Stimulated activated effector memory CD8-positive, alpha-beta T cell treated with anti-CD3 and anti-CD28 coated beads, Interleukin-12 subunit alpha, Interleukin-12 subunit beta, amount 100 ng/mL, for 72 hours (primary cell): ENCODE measurements around the gene GPBP1.
"Not testable (repeated sequence)": the region's sequence is repeated elsewhere in the genome, so short reads cannot be mapped to it uniquely, and the experiment has no call there.

ENCODE experiments used
- ATAC-seq: fragments of 150-1000 bp; cut with Tn5 transposase; 2 replicates; pipeline ENCODE4 v1.10.0; 2021
- DNase-seq, 2 donors: peaks; one replicate each; pipeline ENCODE4 v3.0.0; 2021 to 2022; ENCODE audit warnings: low spot score in 2 of 2
- H3K27ac Mint-ChIP-seq: one replicate; pipeline ENCODE4 v1.8.0; 2022; ENCODE audit warnings: mild to moderate bottlenecking, mixed read lengths
- H3K36me3 Mint-ChIP-seq: one replicate; pipeline ENCODE4 v1.8.0; 2022; ENCODE audit warnings: mild to moderate bottlenecking, mixed read lengths
- H3K4me1 Mint-ChIP-seq: one replicate; pipeline ENCODE4 v1.8.0; 2022; ENCODE audit warnings: mixed read lengths
- H3K4me3 Mint-ChIP-seq: one replicate; pipeline ENCODE4 v1.8.0; 2022; ENCODE audit warnings: mild to moderate bottlenecking, mixed read lengths
- H3K9me3 Mint-ChIP-seq: one replicate; pipeline ENCODE4 v1.8.0; 2022; ENCODE audit warnings: mixed read lengths

GPBP1 gene

GRCh38 chr5:57259704-57260103, 85.8 kb downstream of the GPBP1 start:
- Mint-ChIP-seq H3K4me3 (no peak overlapping the region), H3K4me1 (peaks cover 63% of the 10 kb centered on the region), H3K27ac (peak overlapping the region; percentile 64), H3K9me3 (no peaks in the 10 kb centered on the region), H3K36me3 (peaks cover 94% of the 10 kb centered on the region)
- ATAC-seq (no peak), DNase-seq (no peak)

GRCh38 chr5:57262541-57262940, 88.7 kb downstream of the GPBP1 start:
- H3K9me3 Mint-ChIP-seq, result no peaks in the 10 kb centered on the region
- H3K4me1 Mint-ChIP-seq, result peaks cover 54% of the 10 kb centered on the region
- no peak overlapping the region for H3K4me3 Mint-ChIP-seq
- no peak overlapping the region for H3K27ac Mint-ChIP-seq
- DNase-seq (no peak), ATAC-seq (peak; percentile 90)
- peaks cover 72% of the 10 kb centered on the region for H3K36me3 Mint-ChIP-seq

- DNase-seq (no peak), ATAC-seq (no peak)
- Mint-ChIP-seq H3K9me3 (no peaks in the 10 kb centered on the region), H3K4me1 (peaks cover 6% of the 10 kb centered on the region), H3K27ac (no peak overlapping the region), H3K36me3 (peaks cover 24% of the 10 kb centered on the region), H3K4me3 (no peak overlapping the region)
These were observed 93.9 kb downstream of the GPBP1 start for GRCh38 chr5:57267805-57268204.

GRCh38 chr5:57276353-57276752, 102.5 kb downstream of the GPBP1 start:
- DNase-seq (no peak), ATAC-seq (peak; percentile 42)
- Mint-ChIP-seq H3K9me3 (no peaks in the 10 kb centered on the region), H3K27ac (no peak overlapping the region), H3K4me1 (no peaks in the 10 kb centered on the region), H3K36me3 (no peaks in the 10 kb centered on the region), H3K4me3 (no peak overlapping the region)

- H3K4me1 Mint-ChIP-seq, result no peaks in the 10 kb centered on the region
- H3K36me3 Mint-ChIP-seq, result no peaks in the 10 kb centered on the region
These were observed 103.2 kb downstream of the GPBP1 start for GRCh38 chr5:57277085-57277484.

GRCh38 chr5:57280853-57281252, 107.0 kb downstream of the GPBP1 start:
- ATAC-seq (no peak), DNase-seq (no peak)
- H3K4me3 Mint-ChIP-seq, result no peak overlapping the region
- H3K4me1 Mint-ChIP-seq, result no peaks in the 10 kb centered on the region
- H3K27ac Mint-ChIP-seq, result no peak overlapping the region
- H3K36me3 Mint-ChIP-seq, result no peaks in the 10 kb centered on the region
- H3K9me3 Mint-ChIP-seq, result no peaks in the 10 kb centered on the region

More at GRCh38 chr5:57277085-57277484, 103.2 kb downstream of the GPBP1 start:
- no peak overlapping the region for H3K27ac Mint-ChIP-seq
- no peak overlapping the region for H3K4me3 Mint-ChIP-seq
- DNase-seq (no peak), ATAC-seq (no peak)
- H3K9me3 Mint-ChIP-seq, result no peaks in the 10 kb centered on the region

GRCh38 chr5:57285084-57285483, 111.2 kb downstream of the GPBP1 start:
- not testable (repeated sequence) for H3K36me3 Mint-ChIP-seq, H3K27ac Mint-ChIP-seq, H3K4me1 Mint-ChIP-seq, H3K4me3 Mint-ChIP-seq, DNase-seq, H3K9me3 Mint-ChIP-seq, ATAC-seq

GRCh38 chr5:57291894-57292293, 118.0 kb downstream of the GPBP1 start:
- no peaks in the 10 kb centered on the region for H3K9me3 Mint-ChIP-seq
- no peaks in the 10 kb centered on the region for H3K4me1 Mint-ChIP-seq
- no peak overlapping the region for H3K27ac Mint-ChIP-seq
- H3K36me3 Mint-ChIP-seq, result no peaks in the 10 kb centered on the region
- H3K4me3 Mint-ChIP-seq, result no peak overlapping the region
- no peak for ATAC-seq
- no peak for DNase-seq

- Mint-ChIP-seq H3K9me3 (no peaks in the 10 kb centered on the region), H3K36me3 (no peaks in the 10 kb centered on the region), H3K27ac (no peak overlapping the region), H3K4me3 (no peak overlapping the region), H3K4me1 (no peaks in the 10 kb centered on the region)
- no peak for DNase-seq
- ATAC-seq, result no peak
These were observed 118.5 kb downstream of the GPBP1 start for GRCh38 chr5:57292336-57292735.

GRCh38 chr5:57298295-57298984, 124.6 kb downstream of the GPBP1 start:
- ATAC-seq (peak; percentile 66), DNase-seq (peak; percentile 77 to 90)
- no peaks in the 10 kb centered on the region for H3K9me3 Mint-ChIP-seq
- no peak overlapping the region for H3K27ac Mint-ChIP-seq
- H3K4me1 Mint-ChIP-seq, result peaks cover 16% of the 10 kb centered on the region
- peak overlapping the region; percentile 49 for H3K4me3 Mint-ChIP-seq
- peaks cover 7% of the 10 kb centered on the region for H3K36me3 Mint-ChIP-seq

GRCh38 chr5:57298985-57299491, 125.2 kb downstream of the GPBP1 start:
- no peak overlapping the region for H3K27ac Mint-ChIP-seq
- peaks cover 7% of the 10 kb centered on the region for H3K36me3 Mint-ChIP-seq
- peak in 1 of 2 donors; percentile 62 for DNase-seq
- peak; percentile 66 for ATAC-seq
- peaks cover 16% of the 10 kb centered on the region for H3K4me1 Mint-ChIP-seq
- H3K4me3 Mint-ChIP-seq, result peak overlapping the region; percentile 49
- no peaks in the 10 kb centered on the region for H3K9me3 Mint-ChIP-seq

GRCh38 chr5:57299986-57300385, 126.1 kb downstream of the GPBP1 start:
- Mint-ChIP-seq H3K9me3 (no peaks in the 10 kb centered on the region), H3K36me3 (peaks cover 7% of the 10 kb centered on the region), H3K4me1 (peaks cover 16% of the 10 kb centered on the region), H3K27ac (no peak overlapping the region), H3K4me3 (no peak overlapping the region)
- no peak for ATAC-seq
- DNase-seq, result no peak

- Mint-ChIP-seq H3K4me1 (peaks cover 16% of the 10 kb centered on the region), H3K4me3 (no peak overlapping the region), H3K9me3 (no peaks in the 10 kb centered on the region), H3K36me3 (peaks cover 7% of the 10 kb centered on the region), H3K27ac (no peak overlapping the region)
- no peak for DNase-seq
- peak; percentile 52 for ATAC-seq
These were observed 128.3 kb downstream of the GPBP1 start for GRCh38 chr5:57302164-57302563.

- Mint-ChIP-seq H3K9me3 (no peaks in the 10 kb centered on the region), H3K4me1 (peaks cover 16% of the 10 kb centered on the region), H3K36me3 (peaks cover 7% of the 10 kb centered on the region), H3K4me3 (no peak overlapping the region), H3K27ac (no peak overlapping the region)
- peak; percentile 66 for ATAC-seq
- DNase-seq, result no peak
These were observed 128.8 kb downstream of the GPBP1 start for GRCh38 chr5:57302643-57303042.

GRCh38 chr5:57303985-57304384, 130.1 kb downstream of the GPBP1 start:
- no peak overlapping the region for H3K4me3 Mint-ChIP-seq
- no peak for ATAC-seq

GRCh38 chr5:57304931-57305330, 131.1 kb downstream of the GPBP1 start:
- H3K4me3 Mint-ChIP-seq, result no peak overlapping the region
- no peak for DNase-seq
- H3K9me3 Mint-ChIP-seq, result no peaks in the 10 kb centered on the region
- no peak overlapping the region for H3K27ac Mint-ChIP-seq
- H3K4me1 Mint-ChIP-seq, result peaks cover 6% of the 10 kb centered on the region
- no peak for ATAC-seq
- no peaks in the 10 kb centered on the region for H3K36me3 Mint-ChIP-seq

More at GRCh38 chr5:57303985-57304384, 130.1 kb downstream of the GPBP1 start:
- no peak for DNase-seq
- no peaks in the 10 kb centered on the region for H3K9me3 Mint-ChIP-seq
- H3K36me3 Mint-ChIP-seq, result peaks cover 5% of the 10 kb centered on the region
- H3K4me1 Mint-ChIP-seq, result peaks cover 11% of the 10 kb centered on the region
- H3K27ac Mint-ChIP-seq, result no peak overlapping the region
